Measurements from ENCODE around the gene ARHGAP10.

ARHGAP10 gene

GRCh38 chr4:147733716-147734344 is 1.9 kb downstream of the ARHGAP10 start:
- DNase-seq: no peak

- DNase-seq: no peak
Observed at GRCh38 chr4:147734496-147734895, 2.6 kb downstream of the ARHGAP10 start.

- DNase-seq: no peak
Observed at GRCh38 chr4:147735413-147736301, 3.8 kb downstream of the ARHGAP10 start.

- no peak for DNase-seq
Observed at GRCh38 chr4:147736458-147736857, 4.6 kb downstream of the ARHGAP10 start.

- DNase-seq: no peak
Observed at GRCh38 chr4:147737623-147738022, 5.7 kb downstream of the ARHGAP10 start.

GRCh38 chr4:147739239-147739823 is 7.4 kb downstream of the ARHGAP10 start:
- no peak for DNase-seq

GRCh38 chr4:147740176-147740575 is 8.3 kb downstream of the ARHGAP10 start:
- DNase-seq: no peak

GRCh38 chr4:147741190-147741788 is 9.4 kb downstream of the ARHGAP10 start:
- DNase-seq: no peak

- DNase-seq: no peak
Observed at GRCh38 chr4:147747787-147748454, 16.0 kb downstream of the ARHGAP10 start.

GRCh38 chr4:147749811-147750321 is 18.0 kb downstream of the ARHGAP10 start:
- no peak for DNase-seq

GRCh38 chr4:147753047-147753446 is 21.2 kb downstream of the ARHGAP10 start:
- DNase-seq: no peak

- DNase-seq: no peak
Observed at GRCh38 chr4:147754037-147754445, 22.2 kb downstream of the ARHGAP10 start.

GRCh38 chr4:147755561-147756295 is 23.8 kb downstream of the ARHGAP10 start:
- DNase-seq: no peak

- no peak for DNase-seq
Observed at GRCh38 chr4:147756417-147756816, 24.5 kb downstream of the ARHGAP10 start.

- no peak for DNase-seq
Observed at GRCh38 chr4:147760176-147760575, 28.3 kb downstream of the ARHGAP10 start.

- DNase-seq: no peak
Observed at GRCh38 chr4:147760695-147761094, 28.8 kb downstream of the ARHGAP10 start.

GRCh38 chr4:147761218-147761883 is 29.5 kb downstream of the ARHGAP10 start:
- no peak for DNase-seq

GRCh38 chr4:147764337-147764736 is 32.4 kb downstream of the ARHGAP10 start:
- DNase-seq: no peak

- no peak for DNase-seq
Observed at GRCh38 chr4:147765121-147765529, 33.2 kb downstream of the ARHGAP10 start.

- no peak for DNase-seq
Observed at GRCh38 chr4:147768113-147768512, 36.2 kb downstream of the ARHGAP10 start.

- no peak for DNase-seq
Observed at GRCh38 chr4:147769386-147769785, 37.5 kb downstream of the ARHGAP10 start.
